PFSK-1 (cell line): Measurements from ENCODE around the gene PTH1R.

Experiments used
- POLR2AphosphoS5 ChIP-seq: IDR thresholded peaks from 2 replicates; pipeline ENCODE4 v1.6.1; 2012; ENCODE audit warnings: low read depth, mild to moderate bottlenecking, control low read depth, low read length, moderate library complexity
- SIN3A ChIP-seq: IDR thresholded peaks from 2 replicates; pipeline ENCODE4 v1.6.1; 2012; ENCODE audit warnings: mild to moderate bottlenecking, low read length, moderate library complexity, borderline replicate concordance; ENCODE audit not compliant: insufficient read depth

- TF ChIP-seq POLR2AphosphoS5 = no peak
- no peak for TF ChIP-seq SIN3A
Observed at GRCh38 chr3:46860810-46861604, 16.5 kb upstream of the PTH1R start.
